Mucosa of rectum (tissue), 2 donors: ENCODE measurements around the gene PIK3CD.

Experiments
- H3K27ac ChIP-seq, 2 donors: one replicate each; pipeline ENCODE4 v1.7.0; 2013; ENCODE audit warnings: inconsistent platforms in 2 of 2, low read depth in 2 of 2, low read length in 2 of 2
- H3K27me3 ChIP-seq, 2 donors: one replicate each; pipeline ENCODE4 v1.7.0; 2013; ENCODE audit warnings: low read length in 2 of 2; ENCODE audit not compliant: control insufficient read depth in 2 of 2, insufficient read depth in 2 of 2
- H3K36me3 ChIP-seq, 2 donors: one replicate each; pipeline ENCODE4 v1.7.0; 2013; ENCODE audit warnings: low read length in 2 of 2; ENCODE audit not compliant: control insufficient read depth in 2 of 2, insufficient read depth in 2 of 2
- H3K4me1 ChIP-seq, 2 donors: one replicate each; pipeline ENCODE4 v1.7.0; 2013; ENCODE audit warnings: low read length in 2 of 2, mild to moderate bottlenecking in 1 of 2; ENCODE audit not compliant: control insufficient read depth in 2 of 2, insufficient read depth in 2 of 2
- H3K4me3 ChIP-seq, 2 donors: one replicate each; pipeline ENCODE4 v1.7.0; 2013; ENCODE audit warnings: low read length in 2 of 2
- H3K9ac ChIP-seq, 2 donors: one replicate each; pipeline ENCODE4 v1.7.0; 2013; ENCODE audit warnings: low read length in 2 of 2, low read depth in 1 of 2, mild to moderate bottlenecking in 1 of 2
- H3K9me3 ChIP-seq, 2 donors: one replicate each; pipeline ENCODE4 v1.7.0; 2013; ENCODE audit warnings: low read length in 2 of 2; ENCODE audit not compliant: control insufficient read depth in 2 of 2
- donor health status: healthy.
- donor health status: Normal muscosa, but diverticular disease.

PIK3CD gene

GRCh38 chr1:9687874-9688582 is 36.5 kb downstream of the PIK3CD start:
- H3K4me1 ChIP-seq, result peaks cover 20 to 23% of the 10 kb centered on the region in 2 donors

DNA sequence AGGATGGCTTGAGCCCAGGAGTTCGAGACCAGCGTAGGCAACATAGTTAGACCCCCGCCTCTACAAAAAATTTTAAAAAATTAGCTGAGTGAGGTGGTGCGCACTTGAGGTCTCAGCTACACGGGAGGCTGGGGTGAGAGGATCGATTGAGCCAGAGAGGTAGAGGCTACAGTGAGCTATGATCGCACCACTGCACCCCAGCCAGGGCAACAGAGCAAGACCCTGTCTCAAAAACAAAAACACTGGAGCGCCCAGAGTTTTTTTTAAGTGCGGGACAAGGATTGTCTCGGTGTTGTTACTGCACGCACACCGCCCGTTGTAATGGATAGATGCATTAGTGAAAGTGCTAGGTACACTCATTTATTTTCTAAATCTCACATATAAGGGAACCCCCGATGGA is 37.1 kb downstream of the PIK3CD start:
- H3K9ac ChIP-seq, result peak overlapping the region; percentile 46 to 47
- H3K4me1 ChIP-seq, result peaks cover 20 to 23% of the 10 kb centered on the region in 2 donors
- H3K4me3 ChIP-seq, result peak overlapping the region; percentile 51 to 70
- no peaks in the 10 kb centered on the region for H3K36me3 ChIP-seq
- H3K9me3 ChIP-seq, result no peaks in the 10 kb centered on the region
- peak overlapping the region in 1 of 2 donors; percentile 4 for H3K27ac ChIP-seq
- H3K27me3 ChIP-seq, result peaks cover 0 to 14% of the 10 kb centered on the region in 2 donors

More at GRCh38 chr1:9687874-9688582, 36.5 kb downstream of the PIK3CD start:
- Histone ChIP-seq H3K36me3 (no peaks in the 10 kb centered on the region), H3K27ac (no peak overlapping the region), H3K9ac (peak overlapping the region in 1 of 2 donors; percentile 11), H3K9me3 (no peaks in the 10 kb centered on the region), H3K4me3 (peak overlapping the region; percentile 58 to 70), H3K27me3 (peaks cover 0 to 14% of the 10 kb centered on the region in 2 donors)

- peaks cover 20 to 23% of the 10 kb centered on the region in 2 donors for H3K4me1 ChIP-seq
- H3K27ac ChIP-seq, result peak overlapping the region in 1 of 2 donors; percentile 4
- peak overlapping the region; percentile 51 to 70 for H3K4me3 ChIP-seq
- no peaks in the 10 kb centered on the region for H3K36me3 ChIP-seq
- peak overlapping the region; percentile 46 to 47 for H3K9ac ChIP-seq
- H3K9me3 ChIP-seq, result no peaks in the 10 kb centered on the region
- peaks cover 0 to 14% of the 10 kb centered on the region in 2 donors for H3K27me3 ChIP-seq
These were observed 37.6 kb downstream of the PIK3CD start for GRCh38 chr1:9689011-9689706.

- Histone ChIP-seq H3K36me3 (no peaks in the 10 kb centered on the region), H3K4me3 (peak overlapping the region; percentile 41 to 45), H3K9ac (peak overlapping the region; percentile 31 to 34), H3K27ac (no peak overlapping the region), H3K27me3 (peaks cover 0 to 14% of the 10 kb centered on the region in 2 donors), H3K9me3 (no peaks in the 10 kb centered on the region), H3K4me1 (peaks cover 20 to 23% of the 10 kb centered on the region in 2 donors)
These were observed 38.4 kb downstream of the PIK3CD start for GRCh38 chr1:9689971-9690381.

GRCh38 chr1:9690440-9691107 is 39.0 kb downstream of the PIK3CD start:
- H3K9ac ChIP-seq, result no peak overlapping the region
- H3K9me3 ChIP-seq, result no peaks in the 10 kb centered on the region
- H3K36me3 ChIP-seq, result no peaks in the 10 kb centered on the region
- H3K4me3 ChIP-seq, result peak overlapping the region in 1 of 2 donors; percentile 45
- no peak overlapping the region for H3K27ac ChIP-seq
- peaks cover 20 to 23% of the 10 kb centered on the region in 2 donors for H3K4me1 ChIP-seq
- H3K27me3 ChIP-seq, result peaks cover 0 to 14% of the 10 kb centered on the region in 2 donors

DNA sequence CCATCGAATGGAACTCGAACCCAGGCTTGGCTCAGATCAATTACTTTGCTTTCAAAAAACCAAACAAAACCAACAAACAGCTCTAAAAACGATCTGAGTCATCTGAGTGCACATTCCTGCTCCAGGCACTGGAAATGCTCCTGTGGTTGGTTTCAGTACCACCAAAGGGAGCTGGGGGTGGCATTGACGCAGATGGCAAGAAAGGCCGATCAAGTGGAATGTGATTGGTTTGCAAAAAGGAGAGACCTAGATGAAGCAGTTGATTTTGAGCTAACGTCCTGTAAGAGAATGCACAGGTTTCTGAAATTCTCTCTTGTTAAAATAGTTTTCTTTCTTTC is 39.5 kb downstream of the PIK3CD start:
- peaks cover 20 to 23% of the 10 kb centered on the region in 2 donors for H3K4me1 ChIP-seq

GRCh38 chr1:9691691-9692090 is 40.2 kb downstream of the PIK3CD start:
- Histone ChIP-seq H3K9me3 (no peaks in the 10 kb centered on the region), H3K27me3 (peaks cover 0 to 14% of the 10 kb centered on the region in 2 donors), H3K4me1 (peaks cover 20 to 23% of the 10 kb centered on the region in 2 donors), H3K9ac (no peak overlapping the region), H3K36me3 (no peaks in the 10 kb centered on the region), H3K4me3 (no peak overlapping the region), H3K27ac (no peak overlapping the region)

More for the DNA sequence above, 39.5 kb downstream of the PIK3CD start:
- Histone ChIP-seq H3K4me3 (no peak overlapping the region), H3K27ac (no peak overlapping the region), H3K9me3 (no peaks in the 10 kb centered on the region), H3K27me3 (peaks cover 0 to 14% of the 10 kb centered on the region in 2 donors), H3K9ac (no peak overlapping the region), H3K36me3 (no peaks in the 10 kb centered on the region)

DNA sequence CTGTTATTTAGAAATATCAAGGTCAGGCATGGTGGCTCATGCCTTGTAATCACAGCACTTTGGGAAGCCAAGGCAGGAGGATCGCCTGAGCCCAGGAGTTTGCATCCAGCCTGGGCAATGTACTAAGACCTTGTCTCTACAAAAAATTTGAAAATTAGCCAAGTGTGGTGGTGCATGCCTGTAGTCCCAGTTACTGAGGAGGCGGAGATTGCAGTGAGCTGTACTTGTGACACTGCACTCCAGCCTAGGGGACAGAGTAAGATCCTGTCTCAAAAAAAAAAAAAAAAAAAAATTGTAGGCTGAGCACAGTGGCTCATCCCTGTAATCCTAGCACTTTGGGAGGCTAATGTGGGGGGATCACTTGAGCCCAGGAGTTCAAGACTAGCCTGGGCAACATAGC is 45.3 kb downstream of the PIK3CD start:
- Histone ChIP-seq H3K4me3 (no peak overlapping the region), H3K27ac (no peak overlapping the region), H3K9ac (no peak overlapping the region), H3K36me3 (no peaks in the 10 kb centered on the region), H3K27me3 (no peaks in the 10 kb centered on the region), H3K9me3 (no peaks in the 10 kb centered on the region), H3K4me1 (no peaks in the 10 kb centered on the region)

DNA sequence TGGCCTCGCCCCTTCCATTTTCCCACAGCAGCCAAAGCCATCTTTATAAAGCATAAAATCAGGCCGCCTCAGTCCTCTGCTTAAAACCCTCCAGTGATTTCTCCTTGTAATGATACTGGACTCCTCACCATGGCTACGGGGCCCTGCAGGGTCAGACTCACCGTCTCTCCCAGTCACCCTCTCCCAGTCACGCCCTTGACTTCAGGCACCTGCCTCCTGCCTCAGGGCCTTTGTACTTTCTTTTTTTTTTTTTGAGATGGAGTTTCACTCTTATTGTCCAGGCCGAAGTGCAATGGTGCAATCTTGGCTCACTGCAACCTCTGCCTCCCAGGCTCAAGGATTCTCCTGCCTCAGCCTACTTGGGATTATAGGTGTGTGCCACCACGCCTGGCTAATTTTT is 47.8 kb downstream of the PIK3CD start:
- no peak overlapping the region for H3K27ac ChIP-seq
- no peak overlapping the region for H3K4me3 ChIP-seq
- no peaks in the 10 kb centered on the region for H3K36me3 ChIP-seq
- no peak overlapping the region for H3K9ac ChIP-seq
- no peaks in the 10 kb centered on the region for H3K9me3 ChIP-seq
- H3K4me1 ChIP-seq, result no peaks in the 10 kb centered on the region
- no peaks in the 10 kb centered on the region for H3K27me3 ChIP-seq

- no peaks in the 10 kb centered on the region for H3K27me3 ChIP-seq
- H3K36me3 ChIP-seq, result no peaks in the 10 kb centered on the region
- H3K9ac ChIP-seq, result no peak overlapping the region
- no peaks in the 10 kb centered on the region for H3K4me1 ChIP-seq
- H3K9me3 ChIP-seq, result no peaks in the 10 kb centered on the region
- no peak overlapping the region for H3K4me3 ChIP-seq
- no peak overlapping the region for H3K27ac ChIP-seq
These were observed 48.8 kb downstream of the PIK3CD start for GRCh38 chr1:9700340-9700739.
